Testis (tissue), 3 donors: Measurements from ENCODE around the gene BCL11B. TPM values are rescaled to one million over a fixed set of nuclear protein-coding genes. Genes with fewer than 3 reads are reported as not detected.

Source experiments
- DNase-seq: peaks from one replicate; pipeline ENCODE4 v3.0.0-alpha.2; 2019
- H3K27ac ChIP-seq, 2 donors: fragments of 200-600 bp; sonication (generic); one replicate each; pipeline ENCODE4 v1.5.1; 2019
- H3K27me3 ChIP-seq: fragments of 200-600 bp; sonication (generic); one replicate; pipeline ENCODE4 v1.5.1; 2019
- H3K36me3 ChIP-seq: fragments of 200-600 bp; sonication (generic); one replicate; pipeline ENCODE4 v1.5.1; 2017; ENCODE audit warnings: low read depth; ENCODE audit errors: missing control alignments
- H3K4me1 ChIP-seq: fragments of 200-600 bp; sonication (generic); one replicate; pipeline ENCODE4 v1.5.1; 2019
- H3K4me3 ChIP-seq, 2 donors: fragments of 200-600 bp; sonication (generic); one replicate each; pipeline ENCODE4 v1.5.1; 2017 to 2019
- H3K9me3 ChIP-seq: fragments of 200-600 bp; sonication (generic); one replicate; pipeline ENCODE4 v1.5.1; 2017
- CTCF ChIP-seq, 3 experiments: fragments of 450-650 bp in 2 of 3; fragments of 200-600 bp in 1 of 3; sonication (generic) in 1 of 3; IDR thresholded peaks; one replicate each; pipeline ENCODE4 v1.5.1; 2016 to 2019; ENCODE audit warnings: antibody characterized with exemption in 3 of 3, mild to moderate bottlenecking in 2 of 3, moderate library complexity in 1 of 3
- POLR2A ChIP-seq: fragments of 450-650 bp; IDR thresholded peaks from one replicate; pipeline ENCODE4 v1.6.1; 2017; ENCODE audit warnings: antibody characterized with exemption, mild to moderate bottlenecking, moderate library complexity
- WGBS, 2 donors: methylation state at CpG; one replicate each; pipeline ENCODE4 v1.1.5; 2018; 5-methylcytosine and 5-hydroxymethylcytosine counted together
- intact Hi-C: fragments of 100-400 bp; cut with DNase I; formaldehyde crosslinking; loops from one replicate; pipeline ENCODE4 v1.15.1; 2023; ENCODE audit warnings: low total_unique reads
- polyA plus RNA-seq: library from polyadenylated mRNA; stranded (reverse); fragments of 350-450 nt; fragmentation: Illumina TruSeq; extraction: RNeasy Lipid Tissue Mini Kit (QIAGEN cat#74804); gene quantifications from one replicate; pipeline ENCODE4 v1.2.3, GENCODE V29; 2014; ENCODE audit warnings: low read depth, low replicate concordance; ENCODE audit not compliant: insufficient read depth
- total RNA-seq, 2 donors: library from RNA; depleted of rRNA; stranded (reverse); fragments of >200 nt; gene quantifications; one replicate each; pipeline ENCODE4 v1.2.3, GENCODE V29; 2016

Gene BCL11B
- total and polyA plus RNA-seq, 3 donors from 2014 or later = 0.96 to 4.7 (median 4.4) TPM

GRCh38 chr14:99131632-99132271 is 140.2 kb downstream of the BCL11B start:
- TF ChIP-seq CTCF (IDR thresholded peaks at IDR 0.05) (no peak), POLR2A (no peak)
- Histone ChIP-seq H3K4me1 (no peaks in the 10 kb centered on the region), H3K27me3 (no peaks in the 10 kb centered on the region), H3K9me3 (no peaks in the 10 kb centered on the region), H3K36me3 (no peaks in the 10 kb centered on the region), H3K27ac (no peak overlapping the region), H3K4me3 (no peak overlapping the region)
- 87 to 91% methylated on average over 9 to 12 of the region's 12 CpGs for WGBS, 2 donors
- no peak for DNase-seq
- intact Hi-C loops = no loop called here

GRCh38 chr14:99129998-99130397 is 142.0 kb downstream of the BCL11B start:
- H3K36me3 ChIP-seq = no peaks in the 10 kb centered on the region
- H3K9me3 ChIP-seq = no peaks in the 10 kb centered on the region
- no peak overlapping the region for H3K4me3 ChIP-seq
- intact Hi-C loops = no loop called here
- H3K4me1 ChIP-seq = no peaks in the 10 kb centered on the region
- no peak overlapping the region for H3K27ac ChIP-seq
- 83 to 84% methylated on average over 15 of the region's 15 CpGs for WGBS, 2 donors
- no peaks in the 10 kb centered on the region for H3K27me3 ChIP-seq
- DNase-seq = no peak
- no peak for TF ChIP-seq CTCF (IDR thresholded peaks at IDR 0.05)
- TF ChIP-seq POLR2A = no peak

- no peak for TF ChIP-seq CTCF (IDR thresholded peaks at IDR 0.05)
- no peak for TF ChIP-seq POLR2A
- intact Hi-C loops = no loop called here
- H3K4me3 ChIP-seq = no peak overlapping the region
- no peaks in the 10 kb centered on the region for H3K9me3 ChIP-seq
- H3K27me3 ChIP-seq = no peaks in the 10 kb centered on the region
- H3K4me1 ChIP-seq = no peaks in the 10 kb centered on the region
- no peak for DNase-seq
- WGBS, 2 donors = 77 to 85% methylated on average over 12 of the region's 12 CpGs
- H3K27ac ChIP-seq = no peak overlapping the region
- H3K36me3 ChIP-seq = no peaks in the 10 kb centered on the region
Measured at GRCh38 chr14:99129211-99129696, 142.7 kb downstream of the BCL11B start.

GRCh38 chr14:99128185-99128584 is 143.8 kb downstream of the BCL11B start:
- no peaks in the 10 kb centered on the region for H3K27me3 ChIP-seq
- H3K36me3 ChIP-seq = no peaks in the 10 kb centered on the region
- H3K27ac ChIP-seq = no peak overlapping the region
- 87 to 88% methylated on average over 17 of the region's 17 CpGs for WGBS, 2 donors
- DNase-seq = no peak
- no peaks in the 10 kb centered on the region for H3K4me1 ChIP-seq
- H3K9me3 ChIP-seq = no peaks in the 10 kb centered on the region
- no peak overlapping the region for H3K4me3 ChIP-seq
- intact Hi-C loops = no loop called here
- TF ChIP-seq POLR2A (no peak), CTCF (IDR thresholded peaks at IDR 0.05) (no peak)

GRCh38 chr14:99127651-99128167 is 144.3 kb downstream of the BCL11B start:
- WGBS, 2 donors = 32 to 35% methylated on average over 9 of the region's 9 CpGs
- intact Hi-C loops = no loop called here

More at GRCh38 chr14:99127651-99128167, 144.3 kb downstream of the BCL11B start:
- H3K4me3 ChIP-seq = no peak overlapping the region
- H3K36me3 ChIP-seq = no peaks in the 10 kb centered on the region
- DNase-seq = no peak
- H3K4me1 ChIP-seq = no peaks in the 10 kb centered on the region
- H3K9me3 ChIP-seq = no peaks in the 10 kb centered on the region
- H3K27me3 ChIP-seq = no peaks in the 10 kb centered on the region
- no peak overlapping the region for H3K27ac ChIP-seq
- TF ChIP-seq CTCF (IDR thresholded peaks at IDR 0.05) = no peak
- TF ChIP-seq POLR2A = no peak
